Prostate gland (tissue), 2 donors: ENCODE results near the gene MYO5B. TPM values are rescaled to one million over a fixed set of nuclear protein-coding genes. Genes with fewer than 3 reads are reported as not detected.

Experiments used
- DNase-seq: peaks from one replicate; pipeline ENCODE4 v3.0.0-alpha.2; 2019; ENCODE audit warnings: low spot score
- H3K27ac ChIP-seq, 2 donors: fragments of 200-600 bp; sonication (generic); 2 replicates each; pipeline ENCODE4 v1.5.1; 2017 to 2019
- H3K27me3 ChIP-seq: fragments of 200-600 bp; sonication (generic); replicated peaks from 2 replicates; pipeline ENCODE4 v1.5.1; 2019; ENCODE audit not compliant: insufficient read depth
- H3K36me3 ChIP-seq, 2 donors: fragments of 200-600 bp; sonication (generic); 1 replicate in 1 of 2; 2 replicates in 1 of 2; pipeline versions ENCODE4 v1.5.1 to v1.8.1; 2017 to 2019
- H3K4me1 ChIP-seq: fragments of 200-600 bp; sonication (generic); replicated peaks from 2 replicates; pipeline ENCODE4 v1.5.1; 2019
- H3K4me3 ChIP-seq, 2 donors: fragments of 200-600 bp; sonication (generic); 2 replicates each; pipeline ENCODE4 v1.5.1; 2017 to 2019
- H3K9me3 ChIP-seq: fragments of 200-600 bp; sonication (generic); 2 replicates; pipeline ENCODE4 v1.5.1; 2017
- CTCF ChIP-seq, 4 experiments: fragments of 200-600 bp in 2 of 4; fragments of 450-650 bp in 2 of 4; sonication (generic) in 2 of 4; IDR thresholded peaks; 1 replicate in 3 of 4; 2 replicates in 1 of 4; pipeline ENCODE4 v1.5.1; 2016 to 2019; ENCODE audit warnings: antibody characterized with exemption in 4 of 4, mild to moderate bottlenecking in 2 of 4, moderate library complexity in 2 of 4
- POLR2A ChIP-seq: fragments of 450-650 bp; IDR thresholded peaks from one replicate; pipeline ENCODE4 v1.6.1; 2016; ENCODE audit warnings: antibody characterized with exemption, mild to moderate bottlenecking
- POLR2AphosphoS5 ChIP-seq: sonication (generic); formaldehyde crosslinking; IDR thresholded peaks from one replicate; pipeline ENCODE4 v1.6.1; 2017; ENCODE audit warnings: antibody characterized with exemption
- WGBS: methylation state at CpG from one replicate; pipeline ENCODE4 v1.1.5; 2018; 5-methylcytosine and 5-hydroxymethylcytosine counted together
- intact Hi-C: fragments of 100-400 bp; cut with DNase I; formaldehyde crosslinking; loops from one replicate; pipeline ENCODE4 v1.14.2; 2022
- total RNA-seq, 2 donors: library from RNA; depleted of rRNA; stranded (reverse); fragments of >200 nt; gene quantifications; one replicate each; pipeline ENCODE4 v1.1.0, GENCODE V29; 2016

MYO5B gene
- total RNA-seq, 2 donors from 2014 or later: 28.5 to 31.1 TPM

GRCh38 chr18:49861659-49862058 is 333.3 kb downstream of the MYO5B start:
- no peaks in the 10 kb centered on the region for H3K9me3 ChIP-seq
- WGBS: 70% methylated on average over 3 of the region's 3 CpGs
- H3K27me3 ChIP-seq: no peaks in the 10 kb centered on the region
- intact Hi-C loops: loop anchor here (5.0 kb wide), 1 partner anchor 349 kb away; no protein-coding TSS in a partner anchor
- H3K36me3 ChIP-seq: no peaks in the 10 kb centered on the region
- DNase-seq: no peak
- no peak for TF ChIP-seq CTCF (IDR thresholded peaks at IDR 0.05)
- no peak for TF ChIP-seq POLR2AphosphoS5
- TF ChIP-seq POLR2A: no peak
- no peak overlapping the region for H3K27ac ChIP-seq
- H3K4me3 ChIP-seq: no peak overlapping the region
- H3K4me1 ChIP-seq: peaks cover 2% of the 10 kb centered on the region

DNA sequence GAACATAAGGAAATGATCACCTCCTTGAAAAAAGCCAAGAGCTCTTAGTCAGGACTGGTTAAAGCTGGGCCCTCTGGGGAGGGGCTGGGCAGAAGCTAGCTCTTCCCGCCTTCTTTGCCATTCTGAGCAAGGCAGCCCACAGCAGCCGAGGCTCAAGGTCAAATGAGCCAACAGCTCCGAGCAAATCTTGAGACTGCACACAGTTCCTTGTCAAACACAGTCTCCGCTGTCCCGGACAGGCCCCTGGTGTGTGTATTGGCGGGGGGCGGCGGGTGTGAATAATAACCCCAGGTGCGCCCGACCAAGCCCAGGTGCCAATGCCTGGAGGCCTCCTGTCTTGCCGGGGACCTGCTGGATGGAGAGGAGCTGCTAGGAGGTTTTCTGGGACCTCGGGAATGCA is 335.2 kb downstream of the MYO5B start:
- no peaks in the 10 kb centered on the region for H3K27me3 ChIP-seq
- no peaks in the 10 kb centered on the region for H3K9me3 ChIP-seq
- no peak for TF ChIP-seq POLR2AphosphoS5
- TF ChIP-seq CTCF (IDR thresholded peaks at IDR 0.05): no peak
- TF ChIP-seq POLR2A: no peak
- peak overlapping the region; percentile 26 to 47 for H3K27ac ChIP-seq
- H3K4me1 ChIP-seq: peaks cover 2% of the 10 kb centered on the region
- no peak overlapping the region for H3K4me3 ChIP-seq
- intact Hi-C loops: loop anchor here (5.0 kb wide), 1 partner anchor 347 kb away; no protein-coding TSS in a partner anchor
- no peak for DNase-seq
- no peaks in the 10 kb centered on the region for H3K36me3 ChIP-seq
- WGBS: 78% methylated on average over 12 of the region's 12 CpGs

DNA sequence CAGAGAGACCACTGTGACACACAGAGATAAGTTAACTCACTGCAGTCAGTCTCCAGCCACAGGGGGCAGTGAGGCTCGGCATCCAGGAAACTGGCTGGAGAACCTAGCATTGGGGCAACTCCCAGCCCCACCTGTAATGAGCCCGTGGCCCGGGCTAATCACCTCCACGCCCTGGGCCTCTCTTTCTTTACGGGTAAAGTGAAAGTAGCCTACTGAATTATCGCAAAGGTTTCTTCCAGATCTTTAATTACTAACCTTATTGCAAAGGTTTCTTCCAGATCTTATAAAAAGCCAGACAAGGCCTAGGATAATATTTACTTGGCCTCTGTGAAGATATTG is 336.0 kb downstream of the MYO5B start:
- intact Hi-C loops: no loop called here
- WGBS: 46% methylated on average over 6 of the region's 6 CpGs

DNA sequence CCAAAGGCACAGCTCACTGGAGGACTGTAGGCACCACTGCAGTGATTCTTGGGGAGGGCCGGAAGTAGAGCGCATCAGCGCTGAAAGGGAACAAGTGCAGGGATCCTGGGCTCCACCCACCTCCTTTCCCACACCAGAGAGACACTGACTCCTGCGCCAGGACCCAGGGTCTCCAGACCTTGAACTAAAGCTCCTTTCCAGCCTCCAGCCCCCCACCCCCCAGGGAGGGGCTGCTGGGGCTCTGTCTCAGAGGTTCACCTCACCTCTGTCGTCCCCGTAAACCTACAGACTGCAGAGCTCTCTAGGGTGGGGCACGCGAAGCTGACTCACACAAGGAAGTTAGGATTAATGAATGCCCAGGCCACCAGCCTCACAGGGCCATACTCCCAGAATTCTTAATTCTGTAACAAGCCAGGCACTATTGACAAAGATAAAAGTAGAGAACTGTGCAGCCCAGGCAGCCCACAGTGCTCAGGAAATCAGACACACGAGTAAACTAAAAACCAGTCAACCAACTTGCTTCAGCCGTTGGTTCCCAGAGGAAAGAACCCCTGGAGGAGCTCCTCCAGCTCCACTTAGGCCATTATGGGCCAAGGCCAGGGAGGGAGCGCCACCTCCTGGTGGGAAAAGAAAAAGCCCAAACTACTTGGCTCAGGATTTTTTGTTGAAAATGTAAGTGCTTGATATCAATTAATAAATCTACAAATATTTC is 336.5 kb downstream of the MYO5B start:
- Histone ChIP-seq H3K27ac (peak overlapping the region; percentile 26 to 47), H3K36me3 (no peaks in the 10 kb centered on the region), H3K4me1 (peaks cover 2% of the 10 kb centered on the region), H3K4me3 (no peak overlapping the region), H3K27me3 (no peaks in the 10 kb centered on the region), H3K9me3 (no peaks in the 10 kb centered on the region)
- 51% methylated on average over 11 of the region's 11 CpGs for WGBS
- TF ChIP-seq POLR2A (no peak), POLR2AphosphoS5 (peak; percentile 35), CTCF (IDR thresholded peaks at IDR 0.05) (peak; percentile 85 to 89 (median 86))
- intact Hi-C loops: no loop called here
- DNase-seq: peak; percentile 54

More for the DNA sequence above, 336.0 kb downstream of the MYO5B start:
- Histone ChIP-seq H3K27ac (peak overlapping the region; percentile 26 to 47), H3K9me3 (no peaks in the 10 kb centered on the region), H3K4me1 (peaks cover 2% of the 10 kb centered on the region), H3K36me3 (no peaks in the 10 kb centered on the region), H3K4me3 (no peak overlapping the region), H3K27me3 (no peaks in the 10 kb centered on the region)
- TF ChIP-seq CTCF (IDR thresholded peaks at IDR 0.05) (no peak), POLR2A (no peak), POLR2AphosphoS5 (no peak)
- no peak for DNase-seq

GRCh38 chr18:49857708-49858107 is 337.2 kb downstream of the MYO5B start:
- TF ChIP-seq POLR2A (no peak), CTCF (IDR thresholded peaks at IDR 0.05) (no peak), POLR2AphosphoS5 (no peak)
- Histone ChIP-seq H3K9me3 (no peaks in the 10 kb centered on the region), H3K4me3 (no peak overlapping the region), H3K36me3 (no peaks in the 10 kb centered on the region), H3K27me3 (no peaks in the 10 kb centered on the region), H3K4me1 (peaks cover 2% of the 10 kb centered on the region), H3K27ac (no peak overlapping the region)
- intact Hi-C loops: no loop called here
- 100% methylated on average over 3 of the region's 3 CpGs for WGBS
- DNase-seq: no peak
